HEK293 (cell line): ENCODE measurements around the gene CLN3.
"Not testable (repeated sequence)": the region's sequence is repeated elsewhere in the genome, so short reads cannot be mapped to it uniquely, and the experiment has no call there.

ENCODE experiments used
- CTCF ChIA-PET: fragments of 350-600 bp; formaldehyde crosslinking; extraction: SDS; loops from one replicate; lab custom pipeline; 2021; ENCODE audit warnings: antibody characterized with exemption; lab: Yijun Ruan, JAX
- POLR2A ChIA-PET: fragments of 300-600 bp; formaldehyde crosslinking; extraction: SDS; loops from one replicate; lab custom pipeline; 2020; ENCODE audit warnings: antibody characterized with exemption, inconsistent platforms; lab: Yijun Ruan, JAX
- H3K27ac ChIP-seq: fragments of 200-500 bp; sonication (Bioruptor generic); 2 replicates; pipeline ENCODE4 v1.5.1; 2014; ENCODE audit warnings: low read depth, low read length, control low read depth, inconsistent platforms; ENCODE audit errors: extremely low read depth
- H3K36me3 ChIP-seq, 2 experiments: fragments of 200-500 bp in 1 of 2; sonication (Bioruptor generic) in 1 of 2; 1 replicate in 1 of 2; 2 replicates in 1 of 2; pipeline ENCODE4 v1.5.1; 2014 to 2017; ENCODE audit warnings: inconsistent platforms in 2 of 2, low read length in 2 of 2; ENCODE audit not compliant: control insufficient read depth in 2 of 2, insufficient read depth in 1 of 2
- H3K4me1 ChIP-seq: fragments of 200-500 bp; sonication (Bioruptor generic); 2 replicates; pipeline ENCODE4 v1.5.1; 2014; ENCODE audit warnings: mild to moderate bottlenecking, low read length, inconsistent platforms; ENCODE audit not compliant: control insufficient read depth, insufficient read depth
- H3K4me3 ChIP-seq: 2 replicates; pipeline ENCODE4 v1.5.1; 2011; ENCODE audit warnings: low read depth, mild to moderate bottlenecking, control low read depth, low read length, moderate library complexity
- H3K9me3 ChIP-seq: fragments of 200-500 bp; sonication (Bioruptor generic); 2 replicates; pipeline ENCODE4 v1.5.1; 2014; ENCODE audit warnings: low read depth, low read length, inconsistent platforms; ENCODE audit not compliant: control insufficient read depth, insufficient read depth
- GLI4 ChIP-seq: fragments of 450-650 bp; formaldehyde crosslinking; IDR thresholded peaks from 2 replicates; pipeline ENCODE4 v1.5.1; 2016; ENCODE audit warnings: missing biosample characterization, missing genetic modification characterization
- PATZ1 ChIP-seq: fragments of 450-650 bp; formaldehyde crosslinking; IDR thresholded peaks from 2 replicates; pipeline ENCODE4 v1.5.1; 2016; ENCODE audit warnings: missing biosample characterization, missing genetic modification characterization
- PRDM10 ChIP-seq: fragments of 450-650 bp; formaldehyde crosslinking; IDR thresholded peaks from 2 replicates; pipeline ENCODE4 v1.5.1; 2016; ENCODE audit warnings: missing biosample characterization, missing genetic modification characterization
- SCRT2 ChIP-seq: fragments of 450-650 bp; formaldehyde crosslinking; IDR thresholded peaks from 2 replicates; pipeline ENCODE4 v1.5.1; 2016; ENCODE audit warnings: missing biosample characterization, missing genetic modification characterization
- ZFP69B ChIP-seq: fragments of 450-650 bp; formaldehyde crosslinking; IDR thresholded peaks from 2 replicates; pipeline ENCODE4 v1.5.1; 2016; ENCODE audit warnings: missing biosample characterization, missing genetic modification characterization
- ZIC2 ChIP-seq: fragments of 450-650 bp; formaldehyde crosslinking; IDR thresholded peaks from 2 replicates; pipeline ENCODE4 v1.5.1; 2016; ENCODE audit warnings: missing biosample characterization, missing genetic modification characterization
- ZNF140 ChIP-seq: fragments of 450-650 bp; formaldehyde crosslinking; IDR thresholded peaks from 2 replicates; pipeline ENCODE4 v1.5.1; 2016; ENCODE audit warnings: missing biosample characterization, missing genetic modification characterization
- ZNF174 ChIP-seq: fragments of 450-650 bp; formaldehyde crosslinking; IDR thresholded peaks from 2 replicates; pipeline ENCODE4 v1.5.0; 2017; ENCODE audit warnings: missing biosample characterization, mild to moderate bottlenecking, missing genetic modification characterization
- ZNF184 ChIP-seq: fragments of 450-650 bp; IDR thresholded peaks from 2 replicates; pipeline ENCODE4 v1.5.1; 2018; ENCODE audit warnings: missing biosample characterization, mild to moderate bottlenecking, missing genetic modification characterization
- ZNF24 ChIP-seq: fragments of 450-650 bp; formaldehyde crosslinking; IDR thresholded peaks from 2 replicates; pipeline ENCODE4 v1.5.1; 2016; ENCODE audit warnings: missing biosample characterization, missing genetic modification characterization
- ZNF341 ChIP-seq: fragments of 450-650 bp; formaldehyde crosslinking; IDR thresholded peaks from 2 replicates; pipeline ENCODE4; 2016; ENCODE audit warnings: low read depth, missing biosample characterization, missing genetic modification characterization
- ZNF473 ChIP-seq: fragments of 450-650 bp; formaldehyde crosslinking; IDR thresholded peaks from 2 replicates; pipeline ENCODE4 v1.5.1; 2017; ENCODE audit warnings: missing biosample characterization, missing genetic modification characterization
- ZNF549 ChIP-seq: fragments of 450-650 bp; IDR thresholded peaks from 2 replicates; pipeline ENCODE4 v1.5.1; 2018; ENCODE audit warnings: missing biosample characterization, missing genetic modification characterization, mild to moderate bottlenecking, inconsistent platforms, moderate library complexity
- ZNF571 ChIP-seq: fragments of 450-650 bp; formaldehyde crosslinking; IDR thresholded peaks from 2 replicates; pipeline ENCODE4 v1.5.0; 2017; ENCODE audit warnings: missing biosample characterization, missing genetic modification characterization
- ZNF585B ChIP-seq: fragments of 450-650 bp; formaldehyde crosslinking; IDR thresholded peaks from 2 replicates; pipeline ENCODE4 v1.5.1; 2016; ENCODE audit warnings: missing biosample characterization, missing genetic modification characterization
- ZNF830 ChIP-seq: fragments of 450-650 bp; IDR thresholded peaks from 2 replicates; pipeline ENCODE4 v1.5.0; 2018; ENCODE audit warnings: missing biosample characterization, missing genetic modification characterization, low read depth, mild to moderate bottlenecking, moderate library complexity
- ZNF843 ChIP-seq: fragments of 450-650 bp; formaldehyde crosslinking; IDR thresholded peaks from 2 replicates; pipeline ENCODE4 v1.5.1; 2016; ENCODE audit warnings: missing biosample characterization, missing genetic modification characterization

The CLN3 gene

GRCh38 chr16:28473714-28474265, 18.1 kb downstream of the CLN3 start:
- peaks cover 0 to 19% of the 10 kb centered on the region in 2 experiments; a peak in 2 of 3 replicates for H3K36me3 ChIP-seq
- ChIA-PET POLR2A (no interaction called here), CTCF (interaction anchor here (0.7 kb wide), 1 partner anchor 56 kb away, joined by 5 read pairs; no protein-coding TSS in a partner anchor)

DNA sequence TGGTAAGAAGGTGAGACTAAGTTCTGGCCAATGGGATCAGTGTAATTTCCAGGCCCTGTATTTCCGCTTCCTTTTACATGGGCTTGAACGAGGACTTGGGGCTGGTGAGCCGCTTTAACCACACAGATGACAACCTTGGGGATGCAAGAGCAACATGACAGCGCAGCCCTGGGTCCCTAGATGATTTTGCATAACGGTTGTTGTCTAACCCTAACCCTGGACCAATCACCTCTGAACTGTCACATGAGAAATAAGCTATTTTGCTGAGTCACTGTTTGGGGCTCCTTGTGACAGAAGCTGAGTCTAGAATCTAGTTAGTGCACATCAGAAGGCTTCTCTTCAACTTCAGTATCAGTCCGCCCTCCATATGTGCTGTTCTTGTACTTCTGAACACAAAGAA, 44.8 kb downstream of the CLN3 start:
- H3K4me3 ChIP-seq, H3K9me3 ChIP-seq, CTCF ChIA-PET, POLR2A ChIA-PET, H3K36me3 ChIP-seq, H3K27ac ChIP-seq, H3K4me1 ChIP-seq: not testable (repeated sequence)

More at GRCh38 chr16:28473714-28474265, 18.1 kb downstream of the CLN3 start:
- TF ChIP-seq ZNF341 (tag by site-specific recombination), result no peak
- no peak for TF ChIP-seq ZNF174
- no peak for TF ChIP-seq ZNF24 (tag by site-specific recombination)
- TF ChIP-seq ZNF571, result no peak
- TF ChIP-seq ZNF830 (tag by site-specific recombination), result no peak
- TF ChIP-seq PATZ1, result no peak
- no peak for TF ChIP-seq ZFP69B (tag by site-specific recombination)
- no peak for TF ChIP-seq GLI4 (tag by site-specific recombination)
- no peak for TF ChIP-seq ZNF585B (tag by site-specific recombination)
- no peak for TF ChIP-seq ZNF549 (tag by site-specific recombination)
- TF ChIP-seq ZNF843, result no peak
- TF ChIP-seq ZNF140 (tag by site-specific recombination), result no peak
- no peak for TF ChIP-seq ZIC2
- no peak for TF ChIP-seq SCRT2
- no peak for TF ChIP-seq ZNF184 (tag by site-specific recombination)
- no peak for TF ChIP-seq ZNF473
- no peak for TF ChIP-seq PRDM10 (tag by site-specific recombination)
- Histone ChIP-seq H3K4me1 (no peaks in the 10 kb centered on the region), H3K4me3 (no peak overlapping the region), H3K9me3 (no peaks in the 10 kb centered on the region), H3K27ac (no peak overlapping the region)

GRCh38 chr16:28446388-28446787, 45.5 kb downstream of the CLN3 start:
- POLR2A ChIA-PET, H3K4me3 ChIP-seq, H3K27ac ChIP-seq, H3K9me3 ChIP-seq, H3K4me1 ChIP-seq, CTCF ChIA-PET, H3K36me3 ChIP-seq: not testable (repeated sequence)

GRCh38 chr16:28443943-28444342, 47.9 kb downstream of the CLN3 start:
- POLR2A ChIA-PET, H3K27ac ChIP-seq, H3K36me3 ChIP-seq, CTCF ChIA-PET, H3K4me3 ChIP-seq, H3K9me3 ChIP-seq, H3K4me1 ChIP-seq: not testable (repeated sequence)

DNA sequence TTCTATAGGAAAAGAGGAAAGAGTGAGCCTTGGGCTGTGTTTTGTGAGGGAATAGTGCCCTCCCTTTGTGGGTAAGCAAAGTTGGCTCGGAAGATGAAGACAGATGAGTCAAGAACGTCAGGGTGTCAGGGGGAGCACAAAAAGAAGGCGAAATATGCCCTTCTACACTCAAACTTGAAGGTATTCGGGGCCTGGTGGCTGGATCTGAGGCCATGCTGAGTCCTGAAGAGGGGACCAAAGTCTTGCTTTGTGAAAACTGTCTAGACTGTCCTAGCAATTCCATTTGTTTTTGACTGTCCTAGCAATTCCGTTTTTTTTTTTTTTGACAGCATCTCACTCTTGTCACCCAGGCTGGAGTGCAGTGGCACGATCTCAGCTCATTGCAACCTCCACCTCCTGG, 53.0 kb downstream of the CLN3 start:
- H3K4me1 ChIP-seq, H3K27ac ChIP-seq, H3K36me3 ChIP-seq, H3K9me3 ChIP-seq, H3K4me3 ChIP-seq, POLR2A ChIA-PET, CTCF ChIA-PET: not testable (repeated sequence)

- CTCF ChIA-PET, H3K36me3 ChIP-seq, H3K4me1 ChIP-seq, H3K4me3 ChIP-seq, H3K9me3 ChIP-seq, POLR2A ChIA-PET, H3K27ac ChIP-seq: not testable (repeated sequence)
Measured at GRCh38 chr16:28435340-28435739, 56.5 kb downstream of the CLN3 start.
